Brain microvascular endothelial cell (primary cell): ENCODE measurements around the gene DLGAP1.

Experiments
- DNase-seq: peaks from one replicate; pipeline ENCODE4 v3.0.0-alpha.2; 2020
- H3K27ac ChIP-seq: fragments of 250-450 bp; sonication (Bioruptor Pico); 2 replicates; pipeline ENCODE4 v1.5.1; 2020; ENCODE audit warnings: mild to moderate bottlenecking, moderate library complexity
- H3K27me3 ChIP-seq: fragments of 250-450 bp; sonication (Bioruptor Pico); replicated peaks from 2 replicates; pipeline ENCODE4 v1.5.1; 2020; ENCODE audit warnings: mild to moderate bottlenecking
- H3K36me3 ChIP-seq: fragments of 250-450 bp; sonication (Bioruptor Pico); replicated peaks from 2 replicates; pipeline ENCODE4 v1.5.1; 2020; ENCODE audit warnings: mild to moderate bottlenecking
- H3K4me3 ChIP-seq: 2 replicates; pipeline ENCODE4 v1.5.1; 2011; ENCODE audit warnings: low read depth, mild to moderate bottlenecking, control low read depth, low read length, moderate library complexity
- in situ Hi-C: cut with HindIII; loops from 2 replicates; pipeline ENCODE4 v1.10.0; 2017; ENCODE audit warnings: low sequenced_read_pairs, low pct_ligation_motif_present
- TF ChIP-seq, protein P1 (sequence below): IDR thresholded peaks from 2 replicates; pipeline ENCODE4 v1.5.1; 2011; ENCODE audit warnings: low read depth, mild to moderate bottlenecking, moderate library complexity, low read length, control low read depth, inconsistent platforms; ENCODE audit errors: missing control alignments

The DLGAP1 gene

DNA sequence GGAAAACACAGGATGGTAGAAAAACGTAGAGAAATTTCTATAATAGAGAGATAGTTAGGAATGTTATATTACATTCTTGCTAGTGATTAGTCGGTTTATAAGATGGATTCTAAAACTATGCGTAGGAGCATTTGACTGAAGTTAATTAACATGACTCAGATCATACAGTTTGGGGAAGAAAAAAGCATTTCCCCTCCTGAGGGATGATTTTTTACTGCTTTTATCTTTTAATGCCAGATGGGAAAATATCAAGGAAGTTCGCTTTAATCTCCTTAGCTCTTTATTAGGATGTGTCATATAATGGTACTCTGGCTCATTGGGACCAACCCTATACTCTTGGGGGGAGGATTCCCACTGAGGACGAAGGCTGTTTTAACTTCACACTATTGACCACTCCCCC, 503.1 kb downstream of the DLGAP1 start:
- Histone ChIP-seq H3K4me3 (no peak overlapping the region), H3K36me3 (no peaks in the 10 kb centered on the region), H3K27me3 (no peaks in the 10 kb centered on the region), H3K27ac (no peak overlapping the region)
- in situ Hi-C loops = no loop called here
- TF ChIP-seq, protein P1, sequence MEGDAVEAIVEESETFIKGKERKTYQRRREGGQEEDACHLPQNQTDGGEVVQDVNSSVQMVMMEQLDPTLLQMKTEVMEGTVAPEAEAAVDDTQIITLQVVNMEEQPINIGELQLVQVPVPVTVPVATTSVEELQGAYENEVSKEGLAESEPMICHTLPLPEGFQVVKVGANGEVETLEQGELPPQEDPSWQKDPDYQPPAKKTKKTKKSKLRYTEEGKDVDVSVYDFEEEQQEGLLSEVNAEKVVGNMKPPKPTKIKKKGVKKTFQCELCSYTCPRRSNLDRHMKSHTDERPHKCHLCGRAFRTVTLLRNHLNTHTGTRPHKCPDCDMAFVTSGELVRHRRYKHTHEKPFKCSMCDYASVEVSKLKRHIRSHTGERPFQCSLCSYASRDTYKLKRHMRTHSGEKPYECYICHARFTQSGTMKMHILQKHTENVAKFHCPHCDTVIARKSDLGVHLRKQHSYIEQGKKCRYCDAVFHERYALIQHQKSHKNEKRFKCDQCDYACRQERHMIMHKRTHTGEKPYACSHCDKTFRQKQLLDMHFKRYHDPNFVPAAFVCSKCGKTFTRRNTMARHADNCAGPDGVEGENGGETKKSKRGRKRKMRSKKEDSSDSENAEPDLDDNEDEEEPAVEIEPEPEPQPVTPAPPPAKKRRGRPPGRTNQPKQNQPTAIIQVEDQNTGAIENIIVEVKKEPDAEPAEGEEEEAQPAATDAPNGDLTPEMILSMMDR = no peak
- no peak for DNase-seq

DNA sequence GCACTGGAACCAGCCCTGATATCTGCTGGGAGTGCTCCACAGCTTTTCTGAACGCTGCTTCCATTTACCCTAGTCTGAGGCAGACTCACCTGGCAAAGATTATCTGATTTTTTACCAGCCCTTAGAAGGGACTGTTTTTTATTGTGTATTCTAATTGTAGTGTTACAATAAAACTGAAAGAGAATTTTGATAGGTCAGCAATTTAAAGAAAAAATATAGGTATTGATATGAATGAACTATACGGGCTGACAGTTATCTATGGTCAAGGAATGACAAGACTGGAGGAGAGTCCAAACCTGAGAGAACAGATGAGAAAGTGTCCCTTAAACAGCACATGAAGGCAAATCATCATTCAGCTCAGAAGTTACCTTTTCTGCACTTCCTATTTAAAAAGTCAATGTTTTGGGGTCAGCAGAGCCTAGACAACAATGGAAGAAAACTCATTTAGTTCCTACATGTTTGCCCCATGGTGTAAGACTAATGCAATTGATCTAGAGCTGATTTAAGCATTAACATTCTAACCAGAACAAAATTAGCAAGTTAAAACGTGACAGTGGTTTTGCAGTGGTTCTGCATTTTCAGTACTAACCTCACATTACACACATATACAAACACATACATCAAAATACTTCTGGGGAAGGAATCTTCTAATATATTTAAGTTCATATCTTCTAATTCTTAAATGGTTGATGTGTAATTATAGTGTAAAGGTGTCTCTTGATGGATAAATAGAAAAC, 504.3 kb downstream of the DLGAP1 start:
- in situ Hi-C loops = no loop called here
- H3K27ac ChIP-seq = no peak overlapping the region
- no peak for DNase-seq
- no peak overlapping the region for H3K4me3 ChIP-seq
- H3K36me3 ChIP-seq = no peaks in the 10 kb centered on the region
- no peaks in the 10 kb centered on the region for H3K27me3 ChIP-seq
- TF ChIP-seq, protein P1 = no peak

DNA sequence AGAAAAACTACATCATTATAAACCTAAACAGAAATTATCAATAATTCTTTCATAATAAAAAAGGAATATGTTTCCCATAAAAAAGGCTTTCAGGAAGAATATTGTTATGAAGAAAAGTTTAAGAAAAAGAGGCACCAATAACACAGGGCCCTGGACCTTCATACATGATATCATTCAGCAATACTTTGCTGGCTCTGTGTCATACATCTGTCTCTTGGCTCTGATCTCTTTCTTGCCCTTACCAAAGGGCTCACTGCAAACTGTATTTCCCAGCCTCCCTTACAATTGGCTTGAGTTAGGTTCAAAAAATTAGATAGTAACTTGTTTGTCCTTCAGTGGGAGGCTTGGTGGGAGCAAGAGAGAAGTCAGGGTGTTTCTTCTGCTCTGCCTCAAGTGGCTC, 506.1 kb downstream of the DLGAP1 start:
- Histone ChIP-seq H3K4me3 (no peak overlapping the region), H3K27ac (no peak overlapping the region), H3K27me3 (no peaks in the 10 kb centered on the region), H3K36me3 (no peaks in the 10 kb centered on the region)
- TF ChIP-seq, protein P1 = no peak
- in situ Hi-C loops = no loop called here
- no peak for DNase-seq

DNA sequence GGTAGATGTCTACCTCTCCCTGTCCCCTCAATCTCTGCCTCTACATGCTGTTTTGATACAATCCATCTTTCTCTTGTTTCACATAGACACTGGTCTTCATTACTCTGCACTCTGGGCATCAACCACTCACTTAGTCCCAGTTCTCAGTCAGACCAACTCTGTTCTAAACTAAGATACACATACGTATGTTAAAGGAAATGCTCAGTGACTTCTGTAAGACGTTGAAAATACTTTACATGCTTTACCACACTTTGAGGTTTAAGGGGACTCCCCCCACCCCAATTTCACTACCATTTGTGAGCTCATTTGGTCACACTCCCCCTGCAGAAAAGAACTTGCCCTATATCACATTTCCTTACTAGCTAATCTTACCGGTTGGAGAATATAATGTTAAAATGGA, 507.7 kb downstream of the DLGAP1 start:
- no peaks in the 10 kb centered on the region for H3K27me3 ChIP-seq
- no peak overlapping the region for H3K4me3 ChIP-seq
- TF ChIP-seq, protein P1 = no peak
- no peaks in the 10 kb centered on the region for H3K36me3 ChIP-seq
- in situ Hi-C loops = no loop called here
- DNase-seq = no peak
- no peak overlapping the region for H3K27ac ChIP-seq

DNA sequence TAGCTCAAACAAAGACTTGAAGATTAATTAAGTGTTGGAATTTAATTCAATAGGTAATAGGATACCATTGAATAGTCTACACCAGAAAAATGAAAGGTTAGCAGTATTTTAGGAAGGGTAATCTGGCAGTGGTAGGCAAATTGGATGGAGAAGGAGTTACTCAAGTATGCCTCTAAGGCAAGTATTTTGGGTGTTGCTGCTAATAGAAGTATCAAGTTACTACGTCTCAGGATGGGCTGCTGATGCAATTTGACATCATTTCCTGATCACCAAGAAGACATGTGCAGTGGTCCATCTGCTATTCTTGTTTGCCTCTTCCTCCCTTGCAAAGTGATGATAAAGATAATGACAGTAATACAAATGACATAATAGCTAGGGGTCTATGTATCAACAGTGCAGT, 519.8 kb downstream of the DLGAP1 start:
- TF ChIP-seq, protein P1 = no peak
- no peak for DNase-seq
- Histone ChIP-seq H3K27me3 (no peaks in the 10 kb centered on the region), H3K27ac (no peak overlapping the region), H3K36me3 (no peaks in the 10 kb centered on the region), H3K4me3 (no peak overlapping the region)
- in situ Hi-C loops = no loop called here

DNA sequence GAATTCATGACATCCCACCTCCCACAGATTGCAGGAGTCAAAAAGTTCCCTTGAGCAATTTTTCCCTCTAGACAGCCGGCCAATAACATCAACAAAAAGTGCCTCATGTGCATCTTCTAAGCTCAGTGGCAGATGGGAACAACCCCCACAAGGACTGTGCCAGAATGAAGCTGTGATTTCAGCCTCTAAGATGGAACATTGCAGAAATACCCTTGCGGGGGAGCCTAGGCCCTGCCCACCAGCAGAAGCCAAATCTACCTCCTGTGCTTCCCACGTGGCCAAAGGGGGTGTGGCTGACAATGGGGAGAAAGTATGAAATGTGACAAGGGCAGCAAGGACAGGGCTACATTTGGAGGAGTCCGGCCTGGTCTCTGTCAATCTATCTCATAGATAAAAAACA, 522.8 kb downstream of the DLGAP1 start:
- no peaks in the 10 kb centered on the region for H3K27me3 ChIP-seq
- DNase-seq = no peak
- H3K4me3 ChIP-seq = no peak overlapping the region
- in situ Hi-C loops = no loop called here
- H3K27ac ChIP-seq = no peak overlapping the region
- TF ChIP-seq, protein P1 = no peak
- H3K36me3 ChIP-seq = no peaks in the 10 kb centered on the region
